Naive thymus-derived CD4-positive, alpha-beta T cell (primary cell): ENCODE data around the gene MYO7A. TPM values are rescaled to one million over a fixed set of nuclear protein-coding genes. Genes with fewer than 3 reads are reported as not detected.

ENCODE experiments used
- ATAC-seq: fragments of 150-1000 bp; cut with Tn5 transposase; 2 replicates; pipeline ENCODE4 v1.10.0; 2021; ENCODE audit warnings: mild to moderate bottlenecking, moderate library complexity
- CTCF ChIA-PET: fragments of 350-600 bp; sonication (Branson Sonifier 250); formaldehyde crosslinking; loops from one replicate; lab custom pipeline; 2021; ENCODE audit warnings: antibody characterized with exemption; lab: Charles Lee
- POLR2A ChIA-PET: fragments of 350-600 bp; sonication (Branson Sonifier 250); formaldehyde crosslinking; loops from one replicate; lab custom pipeline; 2021; ENCODE audit warnings: antibody characterized with exemption, inconsistent platforms; lab: Charles Lee
- DNase-seq, 9 donors: peaks; one replicate each; pipeline versions ENCODE4 v3.0.0 to v3.0.0-alpha.2; 2020 to 2022; ENCODE audit warnings: mixed read lengths in 1 of 9
- H3K27ac ChIP-seq: one replicate; pipeline ENCODE4 v1.7.0; 2013; ENCODE audit warnings: mild to moderate bottlenecking, low read depth, low read length, moderate library complexity
- H3K27me3 ChIP-seq, 2 donors: one replicate each; pipeline ENCODE4 v1.7.0; 2013; ENCODE audit warnings: low read length in 2 of 2, mild to moderate bottlenecking in 2 of 2, moderate library complexity in 2 of 2; ENCODE audit not compliant: control insufficient read depth in 2 of 2, insufficient read depth in 2 of 2
- H3K36me3 ChIP-seq, 3 experiments: 1 replicate in 2 of 3; 2 replicates in 1 of 3; pipeline ENCODE4 v1.7.0; 2013; ENCODE audit warnings: low read length in 3 of 3, mild to moderate bottlenecking in 3 of 3, moderate library complexity in 1 of 3; ENCODE audit not compliant: insufficient read depth in 3 of 3, control insufficient read depth in 2 of 3
- H3K4me1 ChIP-seq, 2 donors: one replicate each; pipeline ENCODE4 v1.7.0; 2013; ENCODE audit warnings: low read length in 2 of 2, mild to moderate bottlenecking in 2 of 2, moderate library complexity in 1 of 2; ENCODE audit not compliant: control insufficient read depth in 2 of 2, insufficient read depth in 2 of 2
- H3K4me3 ChIP-seq: 2 replicates; pipeline ENCODE4 v1.7.0; 2013; ENCODE audit warnings: mild to moderate bottlenecking, low read length
- H3K9me3 ChIP-seq, 3 experiments: 1 replicate in 2 of 3; 2 replicates in 1 of 3; pipeline ENCODE4 v1.7.0; 2013; ENCODE audit warnings: low read length in 3 of 3; ENCODE audit not compliant: control insufficient read depth in 2 of 3
- H3K27ac Mint-ChIP-seq, 9 donors: one replicate each; pipeline ENCODE4 v1.8.0; 2020 to 2022; ENCODE audit warnings: mixed read lengths in 9 of 9, mild to moderate bottlenecking in 8 of 9, moderate library complexity in 5 of 9, inconsistent platforms in 2 of 9
- H3K27me3 Mint-ChIP-seq, 5 donors: one replicate each; pipeline ENCODE4 v1.8.0; 2021 to 2022; ENCODE audit warnings: mixed read lengths in 5 of 5, mild to moderate bottlenecking in 1 of 5
- H3K36me3 Mint-ChIP-seq, 5 donors: one replicate each; pipeline ENCODE4 v1.8.0; 2020 to 2022; ENCODE audit warnings: mixed read lengths in 5 of 5, mild to moderate bottlenecking in 3 of 5, inconsistent platforms in 1 of 5
- H3K4me1 Mint-ChIP-seq, 7 donors: one replicate each; pipeline ENCODE4 v1.8.0; 2020 to 2022; ENCODE audit warnings: mixed read lengths in 7 of 7, mild to moderate bottlenecking in 3 of 7, inconsistent platforms in 1 of 7
- H3K4me3 Mint-ChIP-seq, 10 donors: one replicate each; pipeline ENCODE4 v1.8.0; 2020 to 2022; ENCODE audit warnings: mild to moderate bottlenecking in 10 of 10, mixed read lengths in 10 of 10, moderate library complexity in 6 of 10, inconsistent platforms in 2 of 10
- H3K9me3 Mint-ChIP-seq, 11 donors: one replicate each; pipeline ENCODE4 v1.8.0; 2020 to 2022; ENCODE audit warnings: mixed read lengths in 11 of 11, mild to moderate bottlenecking in 4 of 11, inconsistent platforms in 1 of 11, moderate library complexity in 1 of 11
- intact Hi-C, 2 donors: fragments of 100-400 bp; cut with micrococcal nuclease; formaldehyde crosslinking; loops; one replicate each; pipeline ENCODE4 v1.15.1; 2023
- polyA plus RNA-seq, 2 donors: library from polyadenylated mRNA; unstranded; fragments of 300-500 nt; fragmentation: Illumina TruSeq; gene quantifications; one replicate each; pipeline ENCODE4 v1.2.3, GENCODE V29; 2021
- total RNA-seq, 6 experiments: library from RNA in 5 of 6; stranded (reverse) in 5 of 6; gene quantifications; 1 replicate in 5 of 6; 2 replicates in 1 of 6; pipeline ENCODE4 v1.2.3 and lab custom pipeline; 2021 to 2026

MYO7A gene
- total and polyA plus RNA-seq, 7 experiments from 2014 or later, result 0.07 to 2.5 (median 0.27) TPM; not detected in 2

DNA sequence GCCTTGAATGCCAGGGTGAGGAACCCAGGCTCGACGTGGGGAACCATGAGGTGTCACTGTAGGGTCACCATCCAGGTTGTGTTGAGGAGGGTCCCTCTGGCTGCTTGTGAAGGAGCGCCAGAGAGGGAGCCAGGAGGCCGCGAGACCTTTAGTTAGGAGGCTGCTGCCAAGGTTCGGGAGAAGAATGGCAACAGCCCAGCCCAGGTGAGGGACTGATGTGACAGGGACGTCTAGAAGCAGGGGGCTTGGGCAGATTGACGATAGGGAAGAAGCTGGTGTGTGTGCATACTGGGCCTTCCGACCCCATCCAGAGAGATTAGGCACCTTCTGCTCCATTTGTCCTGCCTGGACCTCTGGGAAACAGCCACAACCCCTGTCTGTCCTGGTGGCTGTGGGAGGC lies 49.0 kb downstream of the MYO7A start:
- Histone ChIP-seq H3K4me1 (no peaks in the 10 kb centered on the region), H3K27me3 (no peaks in the 10 kb centered on the region), H3K4me3 (no peak overlapping the region), H3K36me3 (no peaks in the 10 kb centered on the region), H3K9me3 (no peaks in the 10 kb centered on the region), H3K27ac (no peak overlapping the region)
- ATAC-seq (no peak), DNase-seq (no peak)
- intact Hi-C loops, result no loop called here
- H3K4me3 Mint-ChIP-seq, result no peak overlapping the region
- H3K4me1 Mint-ChIP-seq, result peaks cover 0 to 9% (median 0%) of the 10 kb centered on the region in 7 donors
- H3K9me3 Mint-ChIP-seq, result peaks cover 0 to 7% (median 0%) of the 10 kb centered on the region in 11 donors
- CTCF ChIA-PET, result no interaction called here
- no peaks in the 10 kb centered on the region for H3K36me3 Mint-ChIP-seq
- peaks cover 0 to 4% (median 0%) of the 10 kb centered on the region in 5 donors for H3K27me3 Mint-ChIP-seq
- H3K27ac Mint-ChIP-seq, result no peak overlapping the region
- POLR2A ChIA-PET, result no interaction called here

DNA sequence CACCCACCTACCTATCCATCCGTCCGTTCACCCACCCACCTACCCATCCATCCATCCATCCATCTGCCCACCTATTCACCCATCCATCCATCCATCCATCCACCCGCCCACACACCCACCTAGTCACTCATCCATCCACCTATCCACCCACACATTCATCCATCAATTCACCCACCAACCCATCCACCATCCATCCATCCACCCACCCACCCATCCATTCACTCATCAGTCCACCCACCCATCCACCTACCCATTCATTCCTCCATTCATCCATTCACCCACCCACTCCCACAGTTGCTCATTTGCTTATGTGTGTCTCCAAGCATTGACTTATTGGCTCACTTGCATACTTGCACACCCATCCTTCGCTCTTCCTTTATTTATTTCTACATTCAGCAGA lies 50.1 kb downstream of the MYO7A start:
- Mint-ChIP-seq H3K36me3 (no peaks in the 10 kb centered on the region), H3K27me3 (peaks cover 0 to 4% (median 0%) of the 10 kb centered on the region in 5 donors), H3K4me3 (no peak overlapping the region), H3K9me3 (peaks cover 0 to 7% (median 0%) of the 10 kb centered on the region in 11 donors), H3K27ac (no peak overlapping the region), H3K4me1 (peaks cover 0 to 9% (median 0%) of the 10 kb centered on the region in 7 donors)
- H3K4me1 ChIP-seq, result no peaks in the 10 kb centered on the region
- intact Hi-C loops, result no loop called here
- no peak for ATAC-seq
- CTCF ChIA-PET, result no interaction called here
- H3K36me3 ChIP-seq, result no peaks in the 10 kb centered on the region
- POLR2A ChIA-PET, result no interaction called here
- no peaks in the 10 kb centered on the region for H3K27me3 ChIP-seq
- H3K27ac ChIP-seq, result no peak overlapping the region
- H3K9me3 ChIP-seq, result no peaks in the 10 kb centered on the region
- H3K4me3 ChIP-seq, result no peak overlapping the region
- no peak for DNase-seq

GRCh38 chr11:77179048-77179447 lies 51.0 kb downstream of the MYO7A start:
- no peak overlapping the region for H3K4me3 Mint-ChIP-seq
- DNase-seq (no peak), ATAC-seq (no peak)
- intact Hi-C loops, result no loop called here
- H3K27ac ChIP-seq, result no peak overlapping the region
- POLR2A ChIA-PET, result no interaction called here
- no peaks in the 10 kb centered on the region for H3K27me3 ChIP-seq
- H3K4me3 ChIP-seq, result no peak overlapping the region
- no peaks in the 10 kb centered on the region for H3K9me3 ChIP-seq
- H3K27ac Mint-ChIP-seq, result no peak overlapping the region
- peaks cover 0 to 4% (median 0%) of the 10 kb centered on the region in 5 donors for H3K27me3 Mint-ChIP-seq
- no peaks in the 10 kb centered on the region for H3K36me3 ChIP-seq
- peaks cover 0 to 7% (median 0%) of the 10 kb centered on the region in 11 donors for H3K9me3 Mint-ChIP-seq
- H3K4me1 Mint-ChIP-seq, result peaks cover 0 to 9% (median 0%) of the 10 kb centered on the region in 7 donors
- CTCF ChIA-PET, result no interaction called here
- no peaks in the 10 kb centered on the region for H3K36me3 Mint-ChIP-seq
- H3K4me1 ChIP-seq, result no peaks in the 10 kb centered on the region

DNA sequence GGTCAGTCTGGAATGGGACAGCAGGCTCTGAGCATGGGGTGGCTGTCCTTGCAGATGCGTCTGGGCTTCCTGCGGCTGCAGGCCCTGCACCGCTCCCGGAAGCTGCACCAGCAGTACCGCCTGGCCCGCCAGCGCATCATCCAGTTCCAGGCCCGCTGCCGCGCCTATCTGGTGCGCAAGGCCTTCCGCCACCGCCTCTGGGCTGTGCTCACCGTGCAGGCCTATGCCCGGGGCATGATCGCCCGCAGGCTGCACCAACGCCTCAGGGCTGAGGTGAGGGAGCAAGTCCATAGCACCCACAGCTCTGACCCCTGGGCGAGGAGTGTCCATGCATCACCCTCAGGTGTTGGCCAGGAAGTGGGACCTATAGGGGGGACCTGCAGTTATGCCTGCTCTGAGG lies 51.6 kb downstream of the MYO7A start:
- Histone ChIP-seq H3K4me1 (no peaks in the 10 kb centered on the region), H3K27me3 (no peaks in the 10 kb centered on the region), H3K4me3 (no peak overlapping the region), H3K36me3 (no peaks in the 10 kb centered on the region), H3K27ac (no peak overlapping the region), H3K9me3 (no peaks in the 10 kb centered on the region)
- DNase-seq, result no peak
- Mint-ChIP-seq H3K4me1 (peaks cover 0 to 9% (median 0%) of the 10 kb centered on the region in 7 donors), H3K36me3 (no peaks in the 10 kb centered on the region), H3K27me3 (peaks cover 0 to 4% (median 0%) of the 10 kb centered on the region in 5 donors), H3K27ac (no peak overlapping the region), H3K4me3 (no peak overlapping the region), H3K9me3 (peaks cover 0 to 7% (median 0%) of the 10 kb centered on the region in 11 donors)
- ChIA-PET POLR2A (no interaction called here), CTCF (interaction anchor here (0.6 kb wide), 1 partner anchor 62 kb away, joined by 3 read pairs; no protein-coding TSS in a partner anchor)
- intact Hi-C loops, result no loop called here
- no peak for ATAC-seq

- H3K4me3 Mint-ChIP-seq, result no peak overlapping the region
- ChIA-PET CTCF (interaction anchor here (0.6 kb wide), 1 partner anchor 63 kb away, joined by 3 read pairs; no protein-coding TSS in a partner anchor), POLR2A (no interaction called here)
- no peaks in the 10 kb centered on the region for H3K36me3 Mint-ChIP-seq
- peaks cover 0 to 7% (median 0%) of the 10 kb centered on the region in 11 donors for H3K9me3 Mint-ChIP-seq
- no peak for ATAC-seq
- H3K27me3 ChIP-seq, result no peaks in the 10 kb centered on the region
- H3K27ac Mint-ChIP-seq, result no peak overlapping the region
- no peak overlapping the region for H3K4me3 ChIP-seq
- H3K9me3 ChIP-seq, result no peaks in the 10 kb centered on the region
- no peak for DNase-seq
- peaks cover 0 to 4% (median 0%) of the 10 kb centered on the region in 7 donors for H3K4me1 Mint-ChIP-seq
- no peaks in the 10 kb centered on the region for H3K4me1 ChIP-seq
- H3K27ac ChIP-seq, result no peak overlapping the region
- no peaks in the 10 kb centered on the region for H3K36me3 ChIP-seq
- peaks cover 0 to 4% (median 0%) of the 10 kb centered on the region in 5 donors for H3K27me3 Mint-ChIP-seq
- intact Hi-C loops, result no loop called here
Measured at GRCh38 chr11:77180346-77180745, 52.3 kb downstream of the MYO7A start.

- Mint-ChIP-seq H3K4me1 (no peaks in the 10 kb centered on the region), H3K36me3 (no peaks in the 10 kb centered on the region), H3K9me3 (peaks cover 0 to 7% (median 0%) of the 10 kb centered on the region in 11 donors), H3K27ac (no peak overlapping the region), H3K4me3 (no peak overlapping the region), H3K27me3 (peaks cover 0 to 4% (median 0%) of the 10 kb centered on the region in 5 donors)
- H3K27me3 ChIP-seq, result no peaks in the 10 kb centered on the region
- no peak for DNase-seq
- H3K9me3 ChIP-seq, result no peaks in the 10 kb centered on the region
- H3K4me1 ChIP-seq, result no peaks in the 10 kb centered on the region
- no peak for ATAC-seq
- intact Hi-C loops, result no loop called here
- POLR2A ChIA-PET, result no interaction called here
- no peaks in the 10 kb centered on the region for H3K36me3 ChIP-seq
- CTCF ChIA-PET, result no interaction called here
- H3K4me3 ChIP-seq, result no peak overlapping the region
- no peak overlapping the region for H3K27ac ChIP-seq
Measured at GRCh38 chr11:77181226-77181625, 53.2 kb downstream of the MYO7A start.

DNA sequence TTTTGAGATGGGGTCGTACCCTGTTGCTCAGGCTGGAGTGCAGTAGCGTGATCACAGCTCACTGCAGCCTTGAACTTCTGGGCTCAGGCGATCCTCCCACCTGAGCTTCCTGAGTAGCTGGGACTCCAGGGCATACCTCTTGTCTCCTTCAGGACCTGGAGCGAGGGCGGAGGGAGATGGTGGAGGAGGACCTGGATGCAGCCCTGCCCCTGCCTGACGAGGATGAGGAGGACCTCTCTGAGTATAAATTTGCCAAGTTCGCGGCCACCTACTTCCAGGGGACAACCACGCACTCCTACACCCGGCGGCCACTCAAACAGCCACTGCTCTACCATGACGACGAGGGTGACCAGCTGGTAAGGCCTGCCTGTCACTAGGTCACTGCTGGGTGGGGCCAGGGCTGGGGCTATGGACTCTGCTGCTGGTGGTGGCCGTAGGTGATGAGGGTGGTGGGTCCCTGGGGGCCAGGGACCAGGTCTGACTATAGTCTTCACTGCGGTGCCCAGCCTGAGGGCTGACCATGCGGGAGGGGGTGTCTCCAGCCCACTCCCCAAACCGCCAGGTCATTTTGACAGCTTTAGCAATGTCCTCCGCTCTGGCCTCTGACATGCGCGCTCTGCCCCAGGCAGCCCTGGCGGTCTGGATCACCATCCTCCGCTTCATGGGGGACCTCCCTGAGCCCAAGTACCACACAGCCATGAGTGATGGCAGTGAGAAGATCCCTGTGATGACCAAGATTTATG lies 53.9 kb downstream of the MYO7A start:
- no peak overlapping the region for H3K4me3 Mint-ChIP-seq
- ChIA-PET POLR2A (no interaction called here), CTCF (no interaction called here)
- DNase-seq (no peak), ATAC-seq (no peak)
- Histone ChIP-seq H3K9me3 (no peaks in the 10 kb centered on the region), H3K27ac (no peak overlapping the region), H3K36me3 (no peaks in the 10 kb centered on the region), H3K4me1 (no peaks in the 10 kb centered on the region), H3K4me3 (no peak overlapping the region), H3K27me3 (no peaks in the 10 kb centered on the region)
- H3K27ac Mint-ChIP-seq, result no peak overlapping the region
- H3K36me3 Mint-ChIP-seq, result no peaks in the 10 kb centered on the region
- H3K4me1 Mint-ChIP-seq, result no peaks in the 10 kb centered on the region
- H3K27me3 Mint-ChIP-seq, result peaks cover 0 to 4% (median 0%) of the 10 kb centered on the region in 5 donors
- intact Hi-C loops, result no loop called here
- H3K9me3 Mint-ChIP-seq, result peaks cover 0 to 7% (median 0%) of the 10 kb centered on the region in 11 donors
